Measurements from ENCODE around the gene TBC1D25.
"Not testable (repeated sequence)": the region's sequence is repeated elsewhere in the genome, so short reads cannot be mapped to it uniquely, and the experiment has no call there.

TBC1D25 gene

GRCh38 chrX:48511560-48511959 lies 28.0 kb upstream of the TBC1D25 start:
- no peak overlapping the region for H3K27ac Mint-ChIP-seq
- H3K4me3 Mint-ChIP-seq: no peak overlapping the region
- H3K9me3 Mint-ChIP-seq (ENCODE audit: low read depth): no peaks in the 10 kb centered on the region
- H3K4me1 Mint-ChIP-seq (ENCODE audit: low read depth): peaks cover 25% of the 10 kb centered on the region
- peaks cover 2% of the 10 kb centered on the region for H3K36me3 Mint-ChIP-seq
- no peaks in the 10 kb centered on the region for H3K27me3 Mint-ChIP-seq

- Mint-ChIP-seq H3K4me1 (ENCODE audit: low read depth) (peaks cover 30% of the 10 kb centered on the region), H3K4me3 (no peak overlapping the region), H3K9me3 (ENCODE audit: low read depth) (no peaks in the 10 kb centered on the region), H3K36me3 (peaks cover 2% of the 10 kb centered on the region), H3K27me3 (no peaks in the 10 kb centered on the region), H3K27ac (no peak overlapping the region)
These were observed 27.1 kb upstream of the TBC1D25 start for GRCh38 chrX:48512371-48512935.

GRCh38 chrX:48513670-48514069 lies 25.8 kb upstream of the TBC1D25 start:
- Mint-ChIP-seq H3K4me3 (no peak overlapping the region), H3K27ac (no peak overlapping the region), H3K36me3 (peaks cover 2% of the 10 kb centered on the region), H3K9me3 (ENCODE audit: low read depth) (no peaks in the 10 kb centered on the region), H3K27me3 (no peaks in the 10 kb centered on the region), H3K4me1 (ENCODE audit: low read depth) (peaks cover 26% of the 10 kb centered on the region)

- peaks cover 2% of the 10 kb centered on the region for H3K36me3 Mint-ChIP-seq
- H3K27me3 Mint-ChIP-seq: no peaks in the 10 kb centered on the region
- H3K27ac Mint-ChIP-seq: no peak overlapping the region
- H3K4me1 Mint-ChIP-seq (ENCODE audit: low read depth): peaks cover 27% of the 10 kb centered on the region
- no peak overlapping the region for H3K4me3 Mint-ChIP-seq
- no peaks in the 10 kb centered on the region for H3K9me3 Mint-ChIP-seq (ENCODE audit: low read depth)
These were observed 25.2 kb upstream of the TBC1D25 start for GRCh38 chrX:48514126-48514806.

- peaks cover 2% of the 10 kb centered on the region for H3K36me3 Mint-ChIP-seq
- H3K27ac Mint-ChIP-seq: peak overlapping the region; percentile 61
- no peaks in the 10 kb centered on the region for H3K9me3 Mint-ChIP-seq (ENCODE audit: low read depth)
- H3K4me1 Mint-ChIP-seq (ENCODE audit: low read depth): peaks cover 24% of the 10 kb centered on the region
- H3K4me3 Mint-ChIP-seq: no peak overlapping the region
- H3K27me3 Mint-ChIP-seq: no peaks in the 10 kb centered on the region
These were observed 24.6 kb upstream of the TBC1D25 start for GRCh38 chrX:48514868-48515460.

GRCh38 chrX:48515842-48516241 lies 23.7 kb upstream of the TBC1D25 start:
- Mint-ChIP-seq H3K27me3 (no peaks in the 10 kb centered on the region), H3K9me3 (ENCODE audit: low read depth) (no peaks in the 10 kb centered on the region), H3K27ac (no peak overlapping the region), H3K36me3 (no peaks in the 10 kb centered on the region), H3K4me3 (no peak overlapping the region), H3K4me1 (ENCODE audit: low read depth) (peaks cover 23% of the 10 kb centered on the region)

- Mint-ChIP-seq H3K9me3 (ENCODE audit: low read depth) (no peaks in the 10 kb centered on the region), H3K27me3 (no peaks in the 10 kb centered on the region), H3K27ac (no peak overlapping the region), H3K36me3 (no peaks in the 10 kb centered on the region), H3K4me1 (ENCODE audit: low read depth) (peaks cover 24% of the 10 kb centered on the region), H3K4me3 (no peak overlapping the region)
These were observed 23.2 kb upstream of the TBC1D25 start for GRCh38 chrX:48516285-48516684.

- H3K27me3 Mint-ChIP-seq: no peaks in the 10 kb centered on the region
- no peaks in the 10 kb centered on the region for H3K36me3 Mint-ChIP-seq
- no peaks in the 10 kb centered on the region for H3K9me3 Mint-ChIP-seq (ENCODE audit: low read depth)
- H3K4me1 Mint-ChIP-seq (ENCODE audit: low read depth): peaks cover 23% of the 10 kb centered on the region
- no peak overlapping the region for H3K27ac Mint-ChIP-seq
- no peak overlapping the region for H3K4me3 Mint-ChIP-seq
These were observed 22.5 kb upstream of the TBC1D25 start for GRCh38 chrX:48516987-48517386.

- H3K4me3 Mint-ChIP-seq; H3K36me3 Mint-ChIP-seq; H3K9me3 Mint-ChIP-seq (ENCODE audit: low read depth); H3K27me3 Mint-ChIP-seq: not testable (repeated sequence)
- H3K4me1 Mint-ChIP-seq (ENCODE audit: low read depth): peaks cover 28% of the 10 kb centered on the region
- H3K27ac Mint-ChIP-seq: peak overlapping the region; percentile 16
These were observed 20.0 kb upstream of the TBC1D25 start for GRCh38 chrX:48519481-48519880.

- H3K9me3 Mint-ChIP-seq (ENCODE audit: low read depth): no peaks in the 10 kb centered on the region
- H3K4me1 Mint-ChIP-seq (ENCODE audit: low read depth): peaks cover 31% of the 10 kb centered on the region
- peak overlapping the region; percentile 91 for H3K4me3 Mint-ChIP-seq
These were observed 19.1 kb upstream of the TBC1D25 start for GRCh38 chrX:48520455-48520854.

GRCh38 chrX:48520976-48521352 lies 18.6 kb upstream of the TBC1D25 start:
- no peaks in the 10 kb centered on the region for H3K9me3 Mint-ChIP-seq (ENCODE audit: low read depth)
- H3K4me3 Mint-ChIP-seq: peak overlapping the region; percentile 91
- H3K4me1 Mint-ChIP-seq (ENCODE audit: low read depth): peaks cover 31% of the 10 kb centered on the region
- H3K27ac Mint-ChIP-seq: peak overlapping the region; percentile 98
- no peaks in the 10 kb centered on the region for H3K27me3 Mint-ChIP-seq
- no peaks in the 10 kb centered on the region for H3K36me3 Mint-ChIP-seq

More at GRCh38 chrX:48520455-48520854, 19.1 kb upstream of the TBC1D25 start:
- H3K27me3 Mint-ChIP-seq: no peaks in the 10 kb centered on the region
- H3K36me3 Mint-ChIP-seq: no peaks in the 10 kb centered on the region
- peak overlapping the region; percentile 98 for H3K27ac Mint-ChIP-seq

GRCh38 chrX:48521353-48522243 lies 17.9 kb upstream of the TBC1D25 start, which contains the start of gene EBP:
TSS of gene EBP (plus strand) at chrX:48521808. CDS start at chrX:48523772, 1,964 bp downstream.
- H3K27ac Mint-ChIP-seq: peak within 1 kb of the TSS; percentile 98

GRCh38 chrX:48522291-48522690 lies 17.2 kb upstream of the TBC1D25 start:
- no peaks in the 10 kb centered on the region for H3K27me3 Mint-ChIP-seq
- no peaks in the 10 kb centered on the region for H3K36me3 Mint-ChIP-seq
- H3K4me1 Mint-ChIP-seq (ENCODE audit: low read depth): peaks cover 25% of the 10 kb centered on the region
- peak overlapping the region; percentile 98 for H3K27ac Mint-ChIP-seq
- no peaks in the 10 kb centered on the region for H3K9me3 Mint-ChIP-seq (ENCODE audit: low read depth)
- H3K4me3 Mint-ChIP-seq: peak overlapping the region; percentile 91

More at GRCh38 chrX:48521353-48522243, 17.9 kb upstream of the TBC1D25 start, which contains the start of gene EBP:
- H3K4me1 Mint-ChIP-seq (ENCODE audit: low read depth): peaks cover 29% of the 10 kb centered on the region
- H3K9me3 Mint-ChIP-seq (ENCODE audit: low read depth): no peaks in the 10 kb centered on the region
- H3K4me3 Mint-ChIP-seq: peak within 1 kb of the TSS; percentile 91
- H3K36me3 Mint-ChIP-seq: no peaks in the 10 kb centered on the region
- no peaks in the 10 kb centered on the region for H3K27me3 Mint-ChIP-seq

GRCh38 chrX:48523682-48524081 lies 15.8 kb upstream of the TBC1D25 start:
- H3K4me1 Mint-ChIP-seq (ENCODE audit: low read depth): peaks cover 25% of the 10 kb centered on the region
- H3K9me3 Mint-ChIP-seq (ENCODE audit: low read depth): no peaks in the 10 kb centered on the region
- H3K36me3 Mint-ChIP-seq: no peaks in the 10 kb centered on the region
- peak overlapping the region; percentile 10 for H3K27ac Mint-ChIP-seq
- peak overlapping the region; percentile 68 for H3K4me3 Mint-ChIP-seq
- H3K27me3 Mint-ChIP-seq: no peaks in the 10 kb centered on the region

GRCh38 chrX:48525853-48526252 lies 13.7 kb upstream of the TBC1D25 start:
- not testable (repeated sequence) for H3K36me3 Mint-ChIP-seq; H3K27me3 Mint-ChIP-seq; H3K27ac Mint-ChIP-seq; H3K9me3 Mint-ChIP-seq (ENCODE audit: low read depth); H3K4me3 Mint-ChIP-seq
- H3K4me1 Mint-ChIP-seq (ENCODE audit: low read depth): peaks cover 17% of the 10 kb centered on the region

All from activated naive CD8-positive, alpha-beta T cell (primary cell).